ENCODE measurements around the gene IL31RA.
"Not testable (repeated sequence)": the region's sequence is repeated elsewhere in the genome, so short reads cannot be mapped to it uniquely, and the experiment has no call there.

The IL31RA gene

DNA sequence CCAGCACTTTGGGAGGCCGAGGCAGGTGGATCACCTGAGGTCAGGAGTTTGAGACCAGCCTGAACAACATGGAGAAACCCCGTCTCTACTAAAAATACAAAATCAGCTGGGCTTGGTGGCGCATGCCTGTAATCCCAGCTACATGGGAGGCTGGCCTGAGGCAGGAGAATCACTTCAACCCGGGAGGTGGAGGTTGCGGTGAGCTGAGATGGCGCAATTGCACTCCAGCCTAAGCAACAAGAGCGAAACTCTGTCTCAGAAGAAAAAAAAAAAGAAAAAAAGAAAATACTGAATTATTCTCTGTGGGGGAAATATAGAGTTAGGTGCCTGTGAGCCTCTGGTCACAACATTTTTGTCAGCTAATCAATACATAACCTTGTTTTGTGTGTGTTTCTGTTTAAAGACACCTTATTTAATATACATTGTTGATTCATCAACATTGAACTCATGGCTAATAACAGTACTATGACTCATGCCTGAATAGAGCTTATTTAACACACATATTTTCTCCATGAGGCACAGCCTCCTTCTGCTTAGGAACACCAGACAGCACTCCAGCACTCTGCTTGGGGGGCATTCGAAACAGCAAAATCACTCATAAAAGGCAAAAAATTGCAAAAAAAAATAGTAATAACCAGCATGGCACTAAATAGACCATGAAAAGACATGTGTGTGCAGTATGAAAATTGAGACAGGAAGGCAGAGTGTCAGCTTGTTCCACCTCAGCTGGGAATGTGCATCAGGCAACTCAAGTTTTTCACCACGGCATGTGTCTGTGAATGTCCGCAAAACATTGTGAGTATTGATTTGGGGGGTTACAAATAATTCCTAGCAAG is at the start of gene IL31RA:
Gene IL31RA (plus strand): TSS at position 519 of the 836 bp plus-strand sequence. CDS start 214 bp downstream, at position 733.
- ChIA-PET CTCF (interaction anchor here (1.1 kb wide), 1 partner anchor 17 kb away, joined by 4 read pairs; no protein-coding TSS in a partner anchor), POLR2A (no interaction called here)
- TF ChIP-seq CTBP1 (IDR thresholded peaks at IDR 0.05; ENCODE audit: borderline replicate concordance) = no peak
- no peak for TF ChIP-seq L3MBTL2 (conservative IDR thresholded peaks at IDR 0.05)
- no peak for DNase-seq (ENCODE audit: extremely low spot score)

DNA sequence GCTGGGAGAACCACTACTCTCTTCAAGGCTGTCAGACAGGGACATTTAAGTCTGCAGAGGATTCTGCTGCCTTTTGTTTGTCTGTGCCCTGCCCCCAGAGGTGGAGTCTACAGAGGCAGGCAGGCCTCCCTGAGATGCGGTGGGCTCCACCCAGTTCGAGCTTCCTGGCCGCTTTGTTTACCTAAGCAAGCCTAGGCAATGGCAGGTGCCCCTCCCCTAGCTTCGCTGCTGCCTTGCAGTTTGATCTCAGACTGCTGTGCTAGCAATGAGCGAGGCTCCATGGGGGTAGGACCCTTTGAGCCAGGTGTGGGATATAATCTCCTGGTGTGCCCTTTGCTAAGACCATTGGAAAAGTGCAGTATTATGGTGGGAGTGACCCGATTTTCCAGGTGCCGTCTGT is 42.3 kb upstream of the IL31RA start:
- POLR2A ChIA-PET; DNase-seq (ENCODE audit: extremely low spot score); CTCF ChIA-PET: not testable (repeated sequence)

DNA sequence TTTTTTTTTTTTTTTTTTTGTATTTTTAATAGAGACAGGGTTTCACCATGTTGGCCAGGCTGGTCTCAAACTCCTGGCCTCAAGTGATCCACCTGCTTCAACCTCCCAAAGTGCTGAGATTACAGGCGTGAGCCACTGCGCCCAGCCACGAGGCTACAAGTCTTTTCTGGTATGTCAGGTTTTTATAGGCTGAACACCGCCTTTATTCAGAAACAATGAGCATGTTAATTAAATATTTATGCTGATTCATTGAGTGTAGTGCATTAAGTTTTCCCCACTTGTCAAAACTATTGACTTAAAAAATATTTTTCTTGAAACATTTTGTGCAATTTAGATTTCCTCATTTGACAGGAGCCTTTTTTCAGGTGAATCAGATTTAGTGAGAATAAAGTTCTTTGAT is 35.2 kb upstream of the IL31RA start:
- DNase-seq (ENCODE audit: extremely low spot score); POLR2A ChIA-PET; CTCF ChIA-PET: not testable (repeated sequence)

DNA sequence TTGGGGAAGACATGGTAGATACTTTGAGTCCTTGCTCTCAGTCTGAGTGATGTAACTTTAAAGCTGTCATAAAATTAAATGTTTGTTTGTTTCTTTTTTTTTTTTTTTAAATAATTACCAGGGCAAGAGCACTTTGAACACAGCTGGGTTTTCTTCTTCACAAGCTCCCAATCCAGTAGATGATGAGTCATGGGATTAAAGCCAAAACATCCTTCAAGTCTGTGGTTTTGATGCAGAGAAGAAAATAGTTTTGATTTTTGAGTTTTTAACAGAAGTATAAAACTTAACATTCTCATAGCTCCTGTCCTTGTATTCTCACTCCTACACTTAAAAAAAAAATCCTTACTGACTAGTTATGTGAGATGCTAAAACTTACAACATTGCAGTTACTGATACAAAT is 34.8 kb upstream of the IL31RA start:
- TF ChIP-seq LEF1 (IDR thresholded peaks at IDR 0.05; ENCODE audit: borderline replicate concordance) (no peak), SUZ12 (IDR thresholded peaks at IDR 0.05) (no peak), HDGF (IDR thresholded peaks at IDR 0.05; ENCODE audit: borderline replicate concordance) (no peak), SP1 (IDR thresholded peaks at IDR 0.05) (no peak), FOXA1 (IDR thresholded peaks at IDR 0.05) (no peak)
- TF ChIP-seq, protein P1, sequence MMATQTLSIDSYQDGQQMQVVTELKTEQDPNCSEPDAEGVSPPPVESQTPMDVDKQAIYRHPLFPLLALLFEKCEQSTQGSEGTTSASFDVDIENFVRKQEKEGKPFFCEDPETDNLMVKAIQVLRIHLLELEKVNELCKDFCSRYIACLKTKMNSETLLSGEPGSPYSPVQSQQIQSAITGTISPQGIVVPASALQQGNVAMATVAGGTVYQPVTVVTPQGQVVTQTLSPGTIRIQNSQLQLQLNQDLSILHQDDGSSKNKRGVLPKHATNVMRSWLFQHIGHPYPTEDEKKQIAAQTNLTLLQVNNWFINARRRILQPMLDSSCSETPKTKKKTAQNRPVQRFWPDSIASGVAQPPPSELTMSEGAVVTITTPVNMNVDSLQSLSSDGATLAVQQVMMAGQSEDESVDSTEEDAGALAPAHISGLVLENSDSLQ (IDR thresholded peaks at IDR 0.05) = no peak
- ChIA-PET POLR2A (no interaction called here), CTCF (no interaction called here)
- DNase-seq (ENCODE audit: extremely low spot score) = no peak

DNA sequence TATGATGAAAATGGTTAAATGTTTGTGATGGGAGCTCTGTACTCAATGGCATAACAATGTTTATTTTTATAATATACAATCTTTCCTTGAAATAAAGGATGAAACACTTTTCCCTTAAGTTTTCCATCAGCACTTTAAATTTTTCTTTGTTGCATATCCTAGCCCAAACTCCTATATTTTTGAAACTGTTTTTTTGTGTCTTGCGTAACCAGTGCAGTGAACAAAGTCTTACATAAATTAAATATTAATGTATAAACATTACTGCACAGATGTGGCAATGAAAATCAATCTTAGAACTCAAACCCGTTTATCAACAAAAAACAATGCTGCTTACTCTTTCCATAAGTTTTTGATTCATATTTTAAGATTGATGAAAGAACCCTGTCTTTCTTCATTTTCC is 34.1 kb upstream of the IL31RA start:
- TF ChIP-seq FOXA1 (IDR thresholded peaks at IDR 0.05) (no peak), L3MBTL2 (conservative IDR thresholded peaks at IDR 0.05) (no peak), ARNT (IDR thresholded peaks at IDR 0.05) (no peak), HDGF (IDR thresholded peaks at IDR 0.05; ENCODE audit: borderline replicate concordance) (no peak), LEF1 (IDR thresholded peaks at IDR 0.05; ENCODE audit: borderline replicate concordance) (no peak)
- TF ChIP-seq, protein P1 (IDR thresholded peaks at IDR 0.05) = no peak
- CTCF ChIA-PET = no interaction called here
- POLR2A ChIA-PET = no interaction called here
- DNase-seq (ENCODE audit: extremely low spot score) = no peak

DNA sequence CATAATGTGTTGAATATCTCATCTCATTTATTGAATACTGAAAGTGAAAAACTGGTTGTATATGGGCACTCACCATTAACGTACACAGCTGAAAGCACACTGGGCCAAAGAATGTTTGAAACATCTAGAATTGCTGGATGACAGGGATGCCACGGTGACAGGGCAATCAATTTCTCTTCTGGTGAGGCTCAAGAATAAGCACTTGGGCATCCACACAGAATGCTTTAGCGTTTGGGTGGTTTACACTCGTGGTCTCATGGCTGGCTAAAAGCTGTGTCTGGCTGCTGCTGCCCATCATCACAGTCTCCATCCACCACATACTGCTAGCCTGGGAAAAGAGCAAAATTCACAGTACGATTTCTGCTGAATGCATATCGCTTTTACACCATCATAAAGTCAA is 30.7 kb upstream of the IL31RA start:
- CTCF ChIA-PET = no interaction called here
- TF ChIP-seq L3MBTL2 (conservative IDR thresholded peaks at IDR 0.05) = no peak
- no peak for TF ChIP-seq ZNF384 (IDR thresholded peaks at IDR 0.05)
- TF ChIP-seq, protein P1 (IDR thresholded peaks at IDR 0.05) = no peak
- no peak for TF ChIP-seq SUZ12 (IDR thresholded peaks at IDR 0.05)
- TF ChIP-seq SP1 (IDR thresholded peaks at IDR 0.05) = no peak
- no peak for TF ChIP-seq NFRKB (IDR thresholded peaks at IDR 0.05)
- TF ChIP-seq CTBP1 (IDR thresholded peaks at IDR 0.05; ENCODE audit: borderline replicate concordance) = no peak
- TF ChIP-seq FOXM1 (IDR thresholded peaks at IDR 0.05; ENCODE audit: borderline replicate concordance) = no peak
- no peak for TF ChIP-seq HDGF (IDR thresholded peaks at IDR 0.05; ENCODE audit: borderline replicate concordance)
- no peak for TF ChIP-seq TARDBP (IDR thresholded peaks at IDR 0.05)
- TF ChIP-seq ELF4 (IDR thresholded peaks at IDR 0.05) = no peak
- no peak for TF ChIP-seq BHLHE40 (IDR thresholded peaks at IDR 0.05; ENCODE audit: borderline replicate concordance)
- no peak for TF ChIP-seq FOXA1 (IDR thresholded peaks at IDR 0.05)
- TF ChIP-seq LEF1 (IDR thresholded peaks at IDR 0.05; ENCODE audit: borderline replicate concordance) = no peak
- no peak for TF ChIP-seq ARNT (IDR thresholded peaks at IDR 0.05)
- no peak for TF ChIP-seq FOXK2 (IDR thresholded peaks at IDR 0.05)

DNA sequence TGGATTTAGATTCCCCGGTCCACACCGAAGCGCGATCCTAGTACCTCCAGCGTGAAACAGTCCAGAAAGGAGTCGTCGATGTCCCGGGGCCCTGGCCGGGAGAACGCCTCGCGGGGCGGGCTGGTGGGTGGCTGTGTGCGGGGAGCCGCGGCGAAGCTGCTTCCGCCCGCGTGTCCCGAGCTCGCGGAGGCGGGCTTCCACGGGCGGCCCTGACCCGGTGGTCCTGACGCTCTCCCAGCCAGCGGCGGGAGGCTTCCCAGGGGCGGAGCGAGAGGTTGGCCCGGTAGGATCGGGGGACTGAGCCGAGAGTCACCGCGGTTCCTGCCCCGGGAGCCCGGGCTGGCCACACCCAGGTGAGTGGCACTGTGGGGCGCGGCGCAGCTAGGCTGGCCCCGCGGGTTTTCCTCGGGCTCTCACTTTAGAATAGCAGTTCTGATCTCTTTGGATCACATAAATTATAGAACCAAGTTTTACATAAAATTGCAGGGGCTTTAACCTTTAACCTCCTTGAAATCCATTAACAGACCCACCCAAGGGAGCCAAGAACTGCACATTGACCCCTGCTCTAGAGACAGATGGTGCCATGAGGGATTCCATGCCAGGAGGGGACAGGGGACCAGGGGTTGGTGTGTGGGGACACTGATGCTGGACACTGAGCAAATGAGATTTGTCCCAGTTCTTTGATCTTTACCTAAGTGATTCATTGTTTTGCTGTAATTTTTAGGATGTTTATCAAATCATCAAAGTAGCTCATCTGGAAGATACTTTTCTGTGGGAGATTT is 29.2 kb upstream of the IL31RA start:
- CTCF ChIA-PET = no interaction called here
- no peak for DNase-seq (ENCODE audit: extremely low spot score)
- POLR2A ChIA-PET = no interaction called here
- TF ChIP-seq L3MBTL2 (conservative IDR thresholded peaks at IDR 0.05) = no peak
- no peak for TF ChIP-seq SP1 (IDR thresholded peaks at IDR 0.05)
- no peak for TF ChIP-seq FOXK2 (IDR thresholded peaks at IDR 0.05)
- no peak for TF ChIP-seq ZNF384 (IDR thresholded peaks at IDR 0.05)
- no peak for TF ChIP-seq CTBP1 (IDR thresholded peaks at IDR 0.05; ENCODE audit: borderline replicate concordance)
- no peak for TF ChIP-seq FOXM1 (IDR thresholded peaks at IDR 0.05; ENCODE audit: borderline replicate concordance)
- TF ChIP-seq ELF4 (IDR thresholded peaks at IDR 0.05) = no peak
- no peak for TF ChIP-seq LEF1 (IDR thresholded peaks at IDR 0.05; ENCODE audit: borderline replicate concordance)
- no peak for TF ChIP-seq NFRKB (IDR thresholded peaks at IDR 0.05)
- no peak for TF ChIP-seq HDGF (IDR thresholded peaks at IDR 0.05; ENCODE audit: borderline replicate concordance)
- no peak for TF ChIP-seq TARDBP (IDR thresholded peaks at IDR 0.05)
- no peak for TF ChIP-seq BHLHE40 (IDR thresholded peaks at IDR 0.05; ENCODE audit: borderline replicate concordance)
- TF ChIP-seq, protein P1 (IDR thresholded peaks at IDR 0.05) = no peak
- TF ChIP-seq SUZ12 (IDR thresholded peaks at IDR 0.05) = no peak
- no peak for TF ChIP-seq ARNT (IDR thresholded peaks at IDR 0.05)
- no peak for TF ChIP-seq FOXA1 (IDR thresholded peaks at IDR 0.05)

More for the DNA sequence above, 30.7 kb upstream of the IL31RA start:
- DNase-seq (ENCODE audit: extremely low spot score) = no peak
- POLR2A ChIA-PET = no interaction called here

All from HEK293T (cell line).